Immature natural killer cell (primary cell): ENCODE results near the gene REEP6. TPM values are rescaled to one million over a fixed set of nuclear protein-coding genes. Genes with fewer than 3 reads are reported as not detected.
A peak's percentile ranks its signal among the peaks of the same experiment; 100 is the strongest.

Experiments used
- DNase-seq, 3 donors: peaks; one replicate each; pipeline ENCODE4 v3.0.0; 2022; ENCODE audit warnings: mixed read lengths in 1 of 3
- H3K27ac Mint-ChIP-seq, 6 donors: one replicate each; pipeline ENCODE4 v1.8.0; 2020; ENCODE audit warnings: mixed read lengths in 6 of 6, mild to moderate bottlenecking in 5 of 6, inconsistent platforms in 4 of 6, moderate library complexity in 3 of 6
- H3K27me3 Mint-ChIP-seq, 3 donors: one replicate each; pipeline ENCODE4 v1.8.0; 2020 to 2021; ENCODE audit warnings: low read depth in 3 of 3, mild to moderate bottlenecking in 3 of 3, mixed read lengths in 3 of 3, moderate library complexity in 3 of 3, inconsistent platforms in 1 of 3
- H3K36me3 Mint-ChIP-seq, 3 donors: one replicate each; pipeline ENCODE4 v1.8.0; 2020; ENCODE audit warnings: mixed read lengths in 3 of 3, inconsistent platforms in 2 of 3, mild to moderate bottlenecking in 2 of 3
- H3K4me1 Mint-ChIP-seq, 2 donors: one replicate each; pipeline ENCODE4 v1.8.0; 2020; ENCODE audit warnings: inconsistent platforms in 2 of 2, mild to moderate bottlenecking in 2 of 2, mixed read lengths in 2 of 2, moderate library complexity in 1 of 2
- H3K4me3 Mint-ChIP-seq, 5 donors: one replicate each; pipeline ENCODE4 v1.8.0; 2020; ENCODE audit warnings: mild to moderate bottlenecking in 5 of 5, mixed read lengths in 5 of 5, inconsistent platforms in 3 of 5, moderate library complexity in 3 of 5
- H3K9me3 Mint-ChIP-seq, 6 donors: one replicate each; pipeline ENCODE4 v1.8.0; 2020; ENCODE audit warnings: mild to moderate bottlenecking in 6 of 6, mixed read lengths in 6 of 6, inconsistent platforms in 4 of 6, moderate library complexity in 3 of 6
- polyA plus RNA-seq, 3 donors: library from polyadenylated mRNA; unstranded; fragments of 300-500 nt; fragmentation: Illumina TruSeq; gene quantifications; one replicate each; pipeline ENCODE4 v1.2.3, GENCODE V29; 2021

REEP6 gene
- polyA plus RNA-seq, 3 donors from 2014 or later: 4.0 to 7.1 (median 6.4) TPM

DNA sequence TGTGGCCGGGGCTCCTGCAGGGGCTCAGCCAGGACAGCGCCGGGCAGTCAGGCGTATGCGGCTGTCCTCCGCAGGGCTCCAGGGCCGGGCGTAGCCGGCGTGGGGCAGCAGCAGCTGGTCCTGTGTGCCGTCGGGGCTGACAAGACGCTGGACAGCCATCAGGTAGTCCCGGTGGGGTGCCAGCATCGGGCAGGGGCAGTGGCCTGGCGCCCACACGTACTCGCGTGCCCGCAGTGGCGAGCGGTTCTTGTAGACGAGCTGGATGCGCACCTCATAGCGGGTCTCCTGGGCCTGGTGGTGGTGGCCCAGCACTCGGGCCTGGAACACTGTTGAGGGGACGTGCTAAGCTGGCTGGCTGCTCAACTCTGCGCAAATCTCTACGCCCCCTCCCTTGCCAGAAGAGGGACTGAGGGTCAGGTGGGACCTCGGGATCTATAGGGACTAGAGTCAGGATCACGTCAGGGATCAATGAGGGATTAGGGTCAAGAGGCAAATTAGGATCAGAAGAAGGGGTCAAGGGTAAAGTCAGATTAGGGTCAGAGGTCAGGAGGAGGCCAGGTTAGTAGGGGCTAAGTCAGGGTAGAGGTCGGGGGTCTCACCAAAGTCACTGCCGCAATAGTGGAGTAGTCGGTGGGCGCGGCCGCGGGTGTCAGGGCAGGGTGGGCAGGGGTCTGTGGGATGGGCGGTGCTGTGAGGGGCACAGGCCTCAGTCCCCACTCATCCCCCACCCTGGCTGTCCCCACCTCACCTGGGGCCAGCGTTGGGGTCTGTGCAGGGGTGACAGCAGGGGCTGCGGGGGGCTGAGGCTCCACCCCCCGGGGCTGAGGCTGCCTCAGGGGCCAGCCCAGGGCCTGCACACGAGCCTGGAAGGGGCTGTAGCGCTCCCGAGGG, 15.3 kb downstream of the REEP6 start:
- Mint-ChIP-seq H3K36me3 (no peaks in the 10 kb centered on the region), H3K4me3 (peak overlapping the region in 1 of 5 donors; percentile 5), H3K27me3 (peaks cover 8 to 9% (median 8%) of the 10 kb centered on the region in 3 donors), H3K27ac (peak overlapping the region in 4 of 6 donors; percentile 8 to 80 (median 38)), H3K9me3 (peaks cover 0 to 3% (median 0%) of the 10 kb centered on the region in 6 donors), H3K4me1 (peaks cover 11 to 13% of the 10 kb centered on the region in 2 donors)
- DNase-seq: no peak

DNA sequence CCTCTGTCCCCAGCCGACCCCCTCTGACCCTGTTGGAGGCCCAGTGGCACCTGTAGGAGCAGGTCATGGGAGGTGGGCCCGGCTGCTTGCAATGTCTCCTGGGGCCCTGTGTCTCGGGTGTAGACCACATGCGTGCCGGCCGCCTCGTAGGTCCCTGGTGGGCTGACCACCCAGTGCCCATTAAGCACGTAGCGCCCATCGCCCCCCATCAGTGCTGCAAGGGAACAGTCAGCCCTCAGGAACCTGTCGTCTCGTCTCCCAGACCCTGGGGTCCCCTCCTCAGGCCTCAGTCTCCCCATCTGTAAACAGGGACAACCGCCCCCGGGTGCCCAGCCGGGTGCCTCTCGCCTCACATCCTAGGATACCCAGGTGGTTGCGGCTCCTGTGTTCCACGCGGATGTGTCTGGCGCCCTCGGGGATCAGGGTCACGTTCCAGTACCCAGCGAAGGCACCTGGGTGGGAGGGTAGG, 16.2 kb downstream of the REEP6 start:
- Mint-ChIP-seq H3K4me1 (peaks cover 12 to 13% of the 10 kb centered on the region in 2 donors), H3K27me3 (peaks cover 5 to 11% (median 8%) of the 10 kb centered on the region in 3 donors), H3K4me3 (peak overlapping the region in 2 of 5 donors; percentile 77 to 85), H3K36me3 (no peaks in the 10 kb centered on the region), H3K27ac (peak overlapping the region in 4 of 6 donors; percentile 83 to 93 (median 92)), H3K9me3 (peaks cover 0 to 3% (median 0%) of the 10 kb centered on the region in 6 donors)
- DNase-seq: no peak

DNA sequence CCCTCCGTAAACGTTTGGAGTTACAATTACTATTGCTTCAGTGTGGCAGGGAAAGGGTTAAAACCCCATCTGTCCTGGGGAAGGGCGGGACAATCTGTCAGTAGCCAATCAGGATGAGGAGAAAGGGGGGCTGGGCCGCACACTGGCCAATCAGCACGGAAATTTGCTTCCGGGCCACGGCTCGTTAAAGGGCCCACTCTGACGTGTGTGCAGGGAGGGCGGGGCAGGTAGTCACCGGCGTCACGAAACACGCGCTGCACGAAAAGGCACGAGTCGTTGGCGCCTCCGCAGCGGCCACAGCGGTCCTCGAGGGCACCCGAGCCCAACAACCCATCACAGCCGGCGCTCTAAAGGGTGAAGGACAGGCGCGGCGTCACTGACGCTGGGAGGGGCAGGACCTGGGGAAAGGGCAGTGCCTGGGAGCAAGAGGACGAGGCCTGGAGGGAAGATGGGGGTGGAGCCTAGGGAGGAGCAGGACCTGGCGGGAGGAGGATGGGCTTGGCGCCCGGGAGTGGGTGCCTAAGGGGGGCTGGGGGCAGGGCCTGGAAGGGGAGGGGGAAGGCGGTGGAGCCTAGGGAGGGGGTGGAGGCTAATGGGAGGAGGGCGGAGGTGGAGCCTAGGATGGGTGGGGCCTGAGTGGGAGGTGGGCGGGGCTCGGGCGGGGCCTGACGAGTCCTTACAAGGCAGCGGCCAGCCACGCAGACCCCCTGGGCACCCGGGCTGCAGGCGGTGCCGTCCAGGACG, 17.0 kb downstream of the REEP6 start:
- peaks cover 13 to 17% of the 10 kb centered on the region in 2 donors for H3K4me1 Mint-ChIP-seq
- no peaks in the 10 kb centered on the region for H3K36me3 Mint-ChIP-seq
- H3K27ac Mint-ChIP-seq: peak overlapping the region; percentile 78 to 93 (median 89)
- peaks cover 5 to 11% (median 6%) of the 10 kb centered on the region in 3 donors for H3K27me3 Mint-ChIP-seq
- peak; percentile 88 to 91 (median 90) for DNase-seq
- H3K9me3 Mint-ChIP-seq: peaks cover 0 to 3% (median 0%) of the 10 kb centered on the region in 6 donors
- peak overlapping the region; percentile 77 to 86 (median 84) for H3K4me3 Mint-ChIP-seq

DNA sequence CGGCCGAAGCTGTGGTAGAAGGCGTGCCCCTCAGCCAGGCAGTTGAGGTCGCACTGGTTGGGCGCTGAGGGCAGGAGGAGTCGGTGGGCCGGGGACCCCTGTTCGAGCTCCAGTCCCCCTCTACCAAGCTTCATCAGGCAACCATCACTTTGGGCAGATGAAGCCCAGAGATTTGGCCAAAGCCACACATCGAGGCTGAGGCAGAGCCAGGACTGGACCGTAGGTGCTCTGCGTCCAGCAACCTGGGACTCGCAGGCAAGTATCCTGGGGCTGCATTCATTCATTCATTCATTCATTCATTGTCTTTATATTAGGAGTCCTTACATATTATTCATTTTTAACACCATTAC, 17.5 kb downstream of the REEP6 start:
- H3K27me3 Mint-ChIP-seq: peaks cover 5 to 11% (median 6%) of the 10 kb centered on the region in 3 donors
- H3K27ac Mint-ChIP-seq: peak overlapping the region in 4 of 6 donors; percentile 26 to 83 (median 41)
- peak overlapping the region; percentile 27 to 75 (median 55) for H3K4me3 Mint-ChIP-seq

GRCh38 chr19:1509602-1510441, 18.8 kb downstream of the REEP6 start:
- no peak for DNase-seq
- no peaks in the 10 kb centered on the region for H3K36me3 Mint-ChIP-seq
- H3K4me1 Mint-ChIP-seq: peaks cover 13 to 16% of the 10 kb centered on the region in 2 donors
- peak overlapping the region in 2 of 6 donors; percentile 17 to 51 for H3K27ac Mint-ChIP-seq
- peaks cover 0 to 3% (median 0%) of the 10 kb centered on the region in 6 donors for H3K9me3 Mint-ChIP-seq
- peaks cover 3 to 8% (median 5%) of the 10 kb centered on the region in 3 donors for H3K27me3 Mint-ChIP-seq
- H3K4me3 Mint-ChIP-seq: peak overlapping the region in 3 of 5 donors; percentile 9 to 35 (median 11)

More for the DNA sequence above, 17.5 kb downstream of the REEP6 start:
- DNase-seq: no peak
- no peaks in the 10 kb centered on the region for H3K36me3 Mint-ChIP-seq
- peaks cover 13 to 16% of the 10 kb centered on the region in 2 donors for H3K4me1 Mint-ChIP-seq
- H3K9me3 Mint-ChIP-seq: peaks cover 0 to 3% (median 0%) of the 10 kb centered on the region in 6 donors

DNA sequence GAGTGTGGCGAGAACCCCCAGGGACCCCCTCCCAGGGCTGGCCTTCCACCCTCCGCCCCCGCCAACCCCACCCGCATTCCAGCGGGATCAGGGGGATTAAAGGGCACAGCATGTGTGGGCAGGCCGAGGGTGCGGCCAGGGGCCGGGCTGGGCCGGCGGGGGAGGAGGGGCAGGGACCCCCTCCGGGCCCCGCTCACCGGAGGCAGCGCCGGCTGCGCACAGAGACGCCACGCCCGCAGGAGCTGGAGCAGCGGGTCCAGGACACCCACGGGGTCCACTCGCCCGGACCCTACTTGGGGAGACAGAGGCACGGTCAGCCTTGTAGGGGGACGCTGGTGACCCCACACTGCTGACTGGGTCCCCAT, 19.4 kb downstream of the REEP6 start:
- Mint-ChIP-seq H3K27ac (no peak overlapping the region), H3K9me3 (peaks cover 0 to 3% (median 0%) of the 10 kb centered on the region in 6 donors), H3K27me3 (peaks cover 3 to 8% (median 5%) of the 10 kb centered on the region in 3 donors), H3K4me3 (no peak overlapping the region), H3K4me1 (peaks cover 13 to 16% of the 10 kb centered on the region in 2 donors), H3K36me3 (no peaks in the 10 kb centered on the region)
- no peak for DNase-seq

- DNase-seq: no peak
- H3K4me1 Mint-ChIP-seq: peaks cover 13 to 14% of the 10 kb centered on the region in 2 donors
- peaks cover 0 to 3% (median 0%) of the 10 kb centered on the region in 6 donors for H3K9me3 Mint-ChIP-seq
- H3K4me3 Mint-ChIP-seq: peak overlapping the region in 4 of 5 donors; percentile 16 to 53 (median 20)
- no peaks in the 10 kb centered on the region for H3K36me3 Mint-ChIP-seq
- peaks cover 3 to 8% (median 3%) of the 10 kb centered on the region in 3 donors for H3K27me3 Mint-ChIP-seq
- H3K27ac Mint-ChIP-seq: peak overlapping the region in 2 of 6 donors; percentile 64 to 69
These were observed 19.8 kb downstream of the REEP6 start for GRCh38 chr19:1510807-1511206.

- Mint-ChIP-seq H3K27ac (no peak overlapping the region), H3K27me3 (peaks cover 3 to 13% (median 3%) of the 10 kb centered on the region in 3 donors), H3K4me1 (peaks cover 13 to 14% of the 10 kb centered on the region in 2 donors), H3K4me3 (peak overlapping the region; percentile 8 to 58 (median 48)), H3K9me3 (peaks cover 0 to 3% (median 0%) of the 10 kb centered on the region in 6 donors), H3K36me3 (no peaks in the 10 kb centered on the region)
- DNase-seq: no peak
These were observed 20.6 kb downstream of the REEP6 start for GRCh38 chr19:1511318-1512317.

DNA sequence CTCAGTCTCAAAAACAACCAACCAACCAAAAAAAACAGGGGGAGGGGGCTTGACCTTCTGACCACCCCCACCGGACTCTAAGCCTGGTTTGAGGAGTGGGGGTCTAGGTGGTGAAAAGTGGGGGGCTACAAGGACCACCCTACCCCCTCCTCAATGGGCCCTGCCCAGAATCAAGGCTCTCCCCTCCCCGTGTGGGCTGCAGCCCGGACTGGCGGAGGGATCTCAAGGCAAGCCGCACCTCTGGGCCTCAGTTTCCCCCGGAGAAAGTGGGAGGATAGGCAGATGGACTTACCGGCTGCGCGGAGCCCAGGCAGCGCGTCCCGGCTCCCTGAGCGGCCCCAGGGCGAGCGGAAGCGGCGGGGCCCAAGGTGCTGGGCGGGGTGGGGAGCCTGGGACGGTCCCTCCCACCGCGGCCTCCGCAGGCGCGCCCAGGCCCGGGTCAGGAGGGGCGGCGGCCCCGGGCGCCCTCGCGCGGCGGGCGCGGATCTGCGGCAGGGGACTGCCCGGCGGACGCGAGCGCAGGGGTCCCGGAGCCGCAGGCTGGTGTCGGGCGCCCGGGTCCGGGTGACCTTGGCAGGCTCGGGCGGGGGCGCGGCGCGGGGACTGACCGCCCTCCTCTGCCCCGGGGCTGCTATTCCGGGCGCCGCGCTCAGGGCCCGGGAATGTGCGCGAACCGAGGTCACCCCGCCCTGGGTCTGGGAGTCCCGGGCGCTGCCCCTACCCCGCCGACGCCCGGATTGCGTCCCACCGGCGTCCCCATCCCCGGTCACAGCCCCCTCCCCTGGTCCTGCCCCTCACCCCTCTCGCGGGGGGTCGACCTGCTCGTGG, 21.9 kb downstream of the REEP6 start, which contains the start of gene ADAMTSL5:
Gene ADAMTSL5 (minus strand): TSS at position 349 of the 828 bp plus-strand sequence. CDS start 2,076 bp downstream, outside the sequence.
- Mint-ChIP-seq H3K4me3 (peak within 1 kb of the TSS; percentile 40 to 71 (median 57)), H3K36me3 (no peaks in the 10 kb centered on the region), H3K4me1 (peaks cover 7 to 9% of the 10 kb centered on the region in 2 donors), H3K9me3 (peaks cover 0 to 3% (median 0%) of the 10 kb centered on the region in 6 donors), H3K27ac (no peak within 1 kb of the TSS), H3K27me3 (peaks cover 0 to 10% (median under 1%) of the 10 kb centered on the region in 3 donors)
- peak; percentile 30 to 42 (median 31) for DNase-seq

- peak overlapping the region in 1 of 5 donors; percentile 27 for H3K4me3 Mint-ChIP-seq
- H3K36me3 Mint-ChIP-seq: no peaks in the 10 kb centered on the region
- peaks cover 2 to 7% of the 10 kb centered on the region in 2 donors for H3K4me1 Mint-ChIP-seq
- H3K9me3 Mint-ChIP-seq: peaks cover 0 to 2% (median 0%) of the 10 kb centered on the region in 6 donors
- H3K27me3 Mint-ChIP-seq: peaks cover 0 to 10% (median 0%) of the 10 kb centered on the region in 3 donors
- H3K27ac Mint-ChIP-seq: no peak overlapping the region
- peak; percentile 48 to 67 (median 58) for DNase-seq
These were observed 22.7 kb downstream of the REEP6 start for GRCh38 chr19:1513499-1514294.
